ENCODE data around the gene RNLS.

Gene RNLS

DNA sequence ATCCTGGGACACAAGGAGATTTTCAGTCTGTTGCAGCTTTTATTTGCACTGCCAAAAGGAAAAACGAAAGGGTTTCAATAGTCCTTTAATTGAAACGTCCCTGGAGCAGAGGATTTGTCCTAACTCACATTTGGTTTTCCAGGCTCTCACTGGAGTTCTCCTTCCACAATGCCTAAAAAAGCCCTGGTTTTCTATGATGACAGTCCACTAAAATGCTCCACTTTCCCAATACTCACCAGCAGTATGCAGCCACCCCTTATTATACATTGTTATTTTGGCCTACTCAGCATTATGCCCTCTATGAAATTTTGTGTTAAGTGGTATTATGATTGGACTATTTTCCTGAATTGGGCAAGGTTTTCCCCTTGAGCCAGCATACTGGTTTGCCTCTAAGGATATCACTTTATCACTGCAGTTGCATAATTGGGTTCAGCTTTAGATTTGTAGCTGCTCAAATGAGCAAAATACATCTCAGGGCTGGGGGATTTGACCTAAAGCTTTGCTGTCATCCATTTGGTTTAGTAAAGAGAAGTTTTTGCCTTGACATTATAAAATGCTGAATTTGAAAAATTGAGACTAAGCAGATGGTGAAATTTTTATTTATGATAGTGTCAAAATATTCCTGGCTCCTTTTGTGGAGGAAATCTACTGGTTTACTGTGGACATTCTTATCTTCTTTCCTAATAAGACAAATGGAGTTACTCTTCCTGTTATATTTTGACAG is 239.2 kb downstream of the RNLS start:
- Histone ChIP-seq H3K27ac (ENCODE audit: low read depth, low read length) (no peak overlapping the region), H3K9me2 (replicated peaks; ENCODE audit: insufficient read depth, low read length) (no peaks in the 10 kb centered on the region), H3K4me2 (ENCODE audit: low read depth, low read length, poor library complexity, severe bottlenecking) (no peak overlapping the region)

DNA sequence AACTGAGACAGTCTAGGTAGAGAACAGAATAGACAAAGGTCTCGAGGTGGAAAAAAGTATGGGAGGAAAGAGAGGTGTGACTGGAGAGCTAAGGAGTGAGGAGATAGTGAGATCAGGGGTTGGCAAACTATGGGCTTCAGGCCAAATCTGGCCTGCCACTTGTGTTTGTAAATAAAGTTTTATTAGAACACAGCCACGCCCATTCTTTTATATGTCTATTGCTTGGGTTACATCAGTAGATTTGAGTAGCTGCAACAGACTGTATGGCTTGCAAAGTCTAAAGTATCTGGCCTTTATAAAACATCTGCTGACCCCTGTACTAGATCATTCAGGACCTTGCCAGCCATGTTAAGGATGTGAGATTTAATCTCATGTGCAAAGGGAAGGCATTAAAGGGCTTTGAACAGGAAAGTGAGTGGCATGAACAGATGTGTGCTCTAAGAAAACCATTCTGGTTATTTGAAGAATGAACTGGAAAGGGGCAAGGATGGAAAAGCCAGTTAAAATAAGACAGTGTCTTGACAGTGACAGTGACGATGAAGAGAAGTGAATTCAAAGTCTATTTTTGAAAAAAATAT is 240.3 kb downstream of the RNLS start:
- Histone ChIP-seq H2AFZ (ENCODE audit: low read depth, low read length, severe bottlenecking) (no peak overlapping the region), H3F3A (ENCODE audit: insufficient read depth) (no peaks in the 10 kb centered on the region), H3K4me3 (ENCODE audit: insufficient read depth, low read length, poor library complexity, severe bottlenecking) (no peak overlapping the region)

More for the DNA sequence above, 239.2 kb downstream of the RNLS start:
- Histone ChIP-seq H2AFZ (ENCODE audit: low read depth, low read length, severe bottlenecking) (no peak overlapping the region), H3K9ac (ENCODE audit: low read length) (no peak overlapping the region), H3K27me3 (ENCODE audit: low read length) (no peaks in the 10 kb centered on the region), H3K9me3 (ENCODE audit: insufficient read depth, low read length) (no peaks in the 10 kb centered on the region), H3K36me3 (ENCODE audit: low read length) (no peaks in the 10 kb centered on the region), H3F3A (ENCODE audit: insufficient read depth) (no peaks in the 10 kb centered on the region), H3K79me2 (ENCODE audit: insufficient read depth, low read length) (no peaks in the 10 kb centered on the region), H4K20me1 (ENCODE audit: low read depth, low read length) (no peaks in the 10 kb centered on the region), H3K4me3 (ENCODE audit: insufficient read depth, low read length, poor library complexity, severe bottlenecking) (no peak overlapping the region)
- TF ChIP-seq, protein P1, sequence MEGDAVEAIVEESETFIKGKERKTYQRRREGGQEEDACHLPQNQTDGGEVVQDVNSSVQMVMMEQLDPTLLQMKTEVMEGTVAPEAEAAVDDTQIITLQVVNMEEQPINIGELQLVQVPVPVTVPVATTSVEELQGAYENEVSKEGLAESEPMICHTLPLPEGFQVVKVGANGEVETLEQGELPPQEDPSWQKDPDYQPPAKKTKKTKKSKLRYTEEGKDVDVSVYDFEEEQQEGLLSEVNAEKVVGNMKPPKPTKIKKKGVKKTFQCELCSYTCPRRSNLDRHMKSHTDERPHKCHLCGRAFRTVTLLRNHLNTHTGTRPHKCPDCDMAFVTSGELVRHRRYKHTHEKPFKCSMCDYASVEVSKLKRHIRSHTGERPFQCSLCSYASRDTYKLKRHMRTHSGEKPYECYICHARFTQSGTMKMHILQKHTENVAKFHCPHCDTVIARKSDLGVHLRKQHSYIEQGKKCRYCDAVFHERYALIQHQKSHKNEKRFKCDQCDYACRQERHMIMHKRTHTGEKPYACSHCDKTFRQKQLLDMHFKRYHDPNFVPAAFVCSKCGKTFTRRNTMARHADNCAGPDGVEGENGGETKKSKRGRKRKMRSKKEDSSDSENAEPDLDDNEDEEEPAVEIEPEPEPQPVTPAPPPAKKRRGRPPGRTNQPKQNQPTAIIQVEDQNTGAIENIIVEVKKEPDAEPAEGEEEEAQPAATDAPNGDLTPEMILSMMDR (IDR thresholded peaks at IDR 0.05; ENCODE audit: insufficient read depth, low read length, poor library complexity, severe bottlenecking), result no peak
- TF ChIP-seq EZH2phosphoT487 (conservative IDR thresholded peaks at IDR 0.05; ENCODE audit: low read length), result no peak

DNA sequence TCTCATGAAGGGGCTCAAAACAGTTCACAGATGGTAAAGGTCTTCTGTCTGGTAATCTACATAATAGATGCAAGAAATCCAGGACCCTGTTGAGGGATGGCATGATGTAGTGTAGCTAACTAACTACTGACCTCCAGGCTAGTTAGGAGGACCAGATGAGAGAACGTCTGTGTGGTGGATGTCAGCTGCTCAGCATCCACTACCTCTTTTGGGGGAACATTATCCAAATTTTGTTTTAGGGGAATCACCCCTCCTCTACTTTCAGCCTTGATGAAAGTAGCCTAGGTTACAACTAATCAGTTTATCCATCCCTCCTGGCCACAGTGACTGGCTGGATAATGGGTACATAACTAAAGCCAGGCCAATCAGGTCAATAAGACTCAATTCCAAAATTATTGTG is 246.0 kb downstream of the RNLS start:
- Histone ChIP-seq H4K20me1 (ENCODE audit: low read depth, low read length) (no peaks in the 10 kb centered on the region), H3K9ac (ENCODE audit: low read length) (no peak overlapping the region), H3K9me2 (replicated peaks; ENCODE audit: insufficient read depth, low read length) (no peaks in the 10 kb centered on the region), H3F3A (ENCODE audit: insufficient read depth) (0 out of 2 replicates have a peak, but pooled peaks cover 3% of the 10 kb centered on the region), H3K27me3 (ENCODE audit: low read length) (no peaks in the 10 kb centered on the region), H3K79me2 (ENCODE audit: insufficient read depth, low read length) (no peaks in the 10 kb centered on the region), H3K4me3 (ENCODE audit: insufficient read depth, low read length, poor library complexity, severe bottlenecking) (no peak overlapping the region), H3K9me3 (ENCODE audit: insufficient read depth, low read length) (no peaks in the 10 kb centered on the region), H3K27ac (ENCODE audit: low read depth, low read length) (no peak overlapping the region), H3K36me3 (ENCODE audit: low read length) (no peaks in the 10 kb centered on the region), H2AFZ (ENCODE audit: low read depth, low read length, severe bottlenecking) (no peak overlapping the region), H3K4me2 (ENCODE audit: low read depth, low read length, poor library complexity, severe bottlenecking) (no peak overlapping the region)
- TF ChIP-seq, protein P1 (IDR thresholded peaks at IDR 0.05; ENCODE audit: insufficient read depth, low read length, poor library complexity, severe bottlenecking), result no peak
- TF ChIP-seq EZH2phosphoT487 (conservative IDR thresholded peaks at IDR 0.05; ENCODE audit: low read length), result no peak

More for the DNA sequence above, 240.3 kb downstream of the RNLS start:
- H3K9me2 ChIP-seq (replicated peaks; ENCODE audit: insufficient read depth, low read length), result no peaks in the 10 kb centered on the region
- no peaks in the 10 kb centered on the region for H3K9me3 ChIP-seq (ENCODE audit: insufficient read depth, low read length)
- no peak for TF ChIP-seq EZH2phosphoT487 (conservative IDR thresholded peaks at IDR 0.05; ENCODE audit: low read length)
- TF ChIP-seq, protein P1 (IDR thresholded peaks at IDR 0.05; ENCODE audit: insufficient read depth, low read length, poor library complexity, severe bottlenecking), result no peak
- no peaks in the 10 kb centered on the region for H4K20me1 ChIP-seq (ENCODE audit: low read depth, low read length)
- H3K36me3 ChIP-seq (ENCODE audit: low read length), result no peaks in the 10 kb centered on the region
- no peak overlapping the region for H3K27ac ChIP-seq (ENCODE audit: low read depth, low read length)
- no peak overlapping the region for H3K4me2 ChIP-seq (ENCODE audit: low read depth, low read length, poor library complexity, severe bottlenecking)
- H3K79me2 ChIP-seq (ENCODE audit: insufficient read depth, low read length), result no peaks in the 10 kb centered on the region
- H3K27me3 ChIP-seq (ENCODE audit: low read length), result no peaks in the 10 kb centered on the region
- H3K9ac ChIP-seq (ENCODE audit: low read length), result no peak overlapping the region
